GM12878 (cell line): ENCODE measurements around the gene CPLX1. TPM values are rescaled to one million over a fixed set of nuclear protein-coding genes. Genes with fewer than 3 reads are reported as not detected.

Source experiments
- ATAC-seq: fragments of 200-7000 bp; cut with Tn5 transposase; 3 replicates; pipeline ENCODE4 v1.9.1; 2020; ENCODE audit warnings: mild to moderate bottlenecking, moderate library complexity
- BruUV-seq: library from RNA; stranded (reverse); fragments of 400-500 nt; replicated peaks from 2 replicates; lab custom pipeline; 2021; lab: Mats Ljungman, UMichigan
- CTCF ChIA-PET: fragments of 300-600 bp; sonication (Branson Sonifier 250); formaldehyde crosslinking; extraction: SDS; loops from one replicate; lab custom pipeline; 2021; ENCODE audit warnings: inconsistent platforms; lab: Yijun Ruan, JAX
- POLR2A ChIA-PET: fragments of 350-600 bp; formaldehyde crosslinking; extraction: SDS; loops from one replicate; lab custom pipeline; 2021; ENCODE audit warnings: inconsistent platforms; lab: Charles Lee
- RAD21 ChIA-PET: fragments of 300-600 bp; sonication (Branson Sonifier 250); formaldehyde crosslinking; loops from one replicate; lab custom pipeline; 2023; ENCODE audit warnings: antibody characterized with exemption; ENCODE audit not compliant: unreplicated experiment; lab: Charles Lee
- SMC1A ChIA-PET: fragments of 300-600 bp; sonication (Branson Sonifier 250); formaldehyde crosslinking; loops from one replicate; lab custom pipeline; 2023; ENCODE audit not compliant: unreplicated experiment, uncharacterized antibody; lab: Charles Lee
- DNase-seq: peaks from one replicate; pipeline ENCODE4 v3.0.0-alpha.2; 2011; ENCODE audit warnings: low read depth, low spot score
- FAIRE-seq: peaks from 3 replicates; lab custom pipeline; 2011; peaks lifted over from hg19 to GRCh38; lab: Jason Lieb, UNC
- H2AFZ ChIP-seq: 2 replicates; pipeline ENCODE4 v1.6.0; 2011; ENCODE audit warnings: low read depth, low read length, control low read depth; ENCODE audit not compliant: control insufficient read depth
- H3K27ac ChIP-seq: 2 replicates; pipeline ENCODE4 v1.5.1; 2011; ENCODE audit warnings: control low read depth; ENCODE audit not compliant: control insufficient read depth, insufficient read depth
- H3K27me3 ChIP-seq, 2 experiments: replicated peaks in 1 of 2; 2 replicates each; pipeline versions ENCODE4 v1.6.0 to v1.6.1; 2011; ENCODE audit warnings: low read length in 1 of 2; ENCODE audit not compliant: control insufficient read depth in 2 of 2, insufficient read depth in 2 of 2
- H3K36me3 ChIP-seq, 2 experiments: 2 replicates each; pipeline ENCODE4 v1.5.1; 2011; ENCODE audit warnings: low read length in 1 of 2; ENCODE audit not compliant: control insufficient read depth in 2 of 2, insufficient read depth in 2 of 2
- H3K4me1 ChIP-seq: 2 replicates; pipeline ENCODE4 v1.6.1; 2011; ENCODE audit warnings: mild to moderate bottlenecking, low read length, moderate library complexity, mixed read lengths; ENCODE audit not compliant: control insufficient read depth, insufficient read depth
- H3K4me2 ChIP-seq: 2 replicates; pipeline ENCODE4 v1.6.0; 2011; ENCODE audit warnings: control low read depth; ENCODE audit not compliant: control insufficient read depth, insufficient read depth
- H3K4me3 ChIP-seq: fragments of 200-600 bp; sonication (generic); 2 replicates; pipeline ENCODE4 v1.5.1; 2016
- H3K79me2 ChIP-seq: 2 replicates; pipeline ENCODE4 v1.6.0; 2011; ENCODE audit warnings: low read length; ENCODE audit not compliant: control insufficient read depth, insufficient read depth
- H3K9ac ChIP-seq: 2 replicates; pipeline ENCODE4 v1.8.0; 2011; ENCODE audit warnings: low read length, control low read depth, mixed read lengths; ENCODE audit not compliant: control insufficient read depth, insufficient read depth
- H3K9me3 ChIP-seq: replicated peaks from 3 replicates; pipeline ENCODE4 v1.5.1; 2011; ENCODE audit warnings: mild to moderate bottlenecking, low read length; ENCODE audit not compliant: control insufficient read depth, insufficient read depth
- H4K20me1 ChIP-seq: 2 replicates; pipeline ENCODE4 v1.6.0; 2011; ENCODE audit not compliant: control insufficient read depth, insufficient read depth
- CUX1 ChIP-seq: IDR thresholded peaks from 2 replicates; pipeline ENCODE4 v1.6.1; 2012; ENCODE audit warnings: improper control_type of control experiment, low read depth, low read length; ENCODE audit not compliant: insufficient replicate concordance
- ETV6 ChIP-seq, 2 experiments: fragments of 450-650 bp in 1 of 2; IDR thresholded peaks in 1 of 2; conservative IDR thresholded peaks in 1 of 2; 2 replicates each; pipeline ENCODE4 v1.6.1; 2014; ENCODE audit warnings: antibody characterized with exemption in 1 of 2, borderline replicate concordance in 1 of 2, low read depth in 1 of 2, mild to moderate bottlenecking in 1 of 2, moderate library complexity in 1 of 2
- IKZF1 ChIP-seq: fragments of 450-650 bp; conservative IDR thresholded peaks from 2 replicates; pipeline ENCODE4 v1.6.1; 2017; ENCODE audit warnings: antibody characterized with exemption, mild to moderate bottlenecking
- NR2F1 ChIP-seq: fragments of 450-650 bp; conservative IDR thresholded peaks from 2 replicates; pipeline ENCODE4 v1.6.1; 2017; ENCODE audit warnings: mild to moderate bottlenecking
- SKIL ChIP-seq: fragments of 450-650 bp; IDR thresholded peaks from 2 replicates; pipeline ENCODE4 v1.6.1; 2017; ENCODE audit warnings: mild to moderate bottlenecking, low read depth, inconsistent platforms; ENCODE audit not compliant: poor library complexity, severe bottlenecking
- SP1 ChIP-seq: IDR thresholded peaks from one replicate; pipeline ENCODE4 v1.6.1; 2011; ENCODE audit warnings: low read depth, low read length
- WGBS: methylation state at CpG from one replicate; pipeline ENCODE4 v1.1.6; 2016; ENCODE audit warnings: low lambda C conversion rate; ENCODE audit not compliant: insufficient replicate concordance, insufficient coverage; ENCODE audit errors: missing lambda C conversion rate; 5-methylcytosine and 5-hydroxymethylcytosine counted together
- in situ Hi-C: fragments of 300-500 bp; cut with MboI; formaldehyde crosslinking; loops from 9 replicates; pipeline ENCODE4 v1.14.3; 2018; ENCODE audit warnings: mixed read lengths
- intact Hi-C: fragments of 100-400 bp; cut with micrococcal nuclease; formaldehyde crosslinking; loops from one replicate; pipeline ENCODE4 v1.14.2; 2022; ENCODE audit not compliant: unreplicated experiment
- polyA plus RNA-seq, 11 experiments: library from polyadenylated mRNA; depleted of rRNA in 4 of 11; unstranded in 6 of 11; stranded (reverse) in 5 of 11; fragments of >200 nt; fragmentation: Nextera tagmentation in 4 of 11; fragmentation: Illumina TruSeq in 1 of 11; extraction: Ambion mirVana in 4 of 11; extraction: Trizol in 1 of 11; gene quantifications; 1 replicate in 1 of 11; 2 replicates in 10 of 11; pipeline versions ENCODE4 v1.2.1 to v1.2.3, GENCODE V29; 2011 to 2016; ENCODE audit warnings: inconsistent platforms in 2 of 11, missing spikeins in 2 of 11, low read depth in 1 of 11
- total RNA-seq, 4 experiments: library from RNA; depleted of rRNA in 3 of 4; stranded (reverse); fragments of >200 nt in 3 of 4; fragmentation: Illumina TruSeq in 1 of 4; extraction: Trizol in 1 of 4; gene quantifications; 2 replicates each; pipeline versions ENCODE4 v1.2.1 to v1.2.3, GENCODE V29; 2013 to 2021
- TF ChIP-seq, protein P1 (sequence below): IDR thresholded peaks from 2 replicates; pipeline ENCODE4 v1.6.1; 2012; ENCODE audit warnings: mild to moderate bottlenecking, low read depth, low read length
- TF ChIP-seq, protein P2 (sequence below): fragments of 450-650 bp; formaldehyde crosslinking; IDR thresholded peaks from 2 replicates; pipeline ENCODE4 v1.4.0; 2020; ENCODE audit warnings: mild to moderate bottlenecking, moderate library complexity

The CPLX1 gene
- total and polyA plus RNA-seq, 10 of the 15 experiments (the other 5 are each of a cell fraction or from before 2014, with no cell fraction given) = 0.04 to 1.2 (median 0.13) TPM; not detected in 5

DNA sequence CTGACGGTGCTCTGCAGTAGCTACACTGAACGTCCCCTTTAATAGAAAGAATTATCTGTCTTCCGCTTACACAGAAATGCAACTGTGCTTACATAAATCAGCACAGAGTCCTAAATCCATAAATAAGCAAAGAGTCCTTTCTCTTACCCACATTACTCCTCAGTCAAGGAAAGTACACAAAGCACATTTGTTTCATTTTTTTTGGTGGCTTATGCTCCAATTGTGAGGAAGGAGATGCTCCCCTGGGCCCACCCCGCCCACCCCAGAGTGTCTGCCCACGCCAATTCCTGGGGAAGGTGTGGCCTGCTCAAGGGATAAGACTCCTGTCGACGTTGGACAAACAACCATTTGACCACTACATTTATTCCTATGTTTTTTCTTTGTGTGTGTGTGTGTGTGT, 53.8 kb downstream of the CPLX1 start:
- no peak for DNase-seq
- H4K20me1 ChIP-seq = no peaks in the 10 kb centered on the region
- intact Hi-C loops = no loop called here
- TF ChIP-seq, protein P1, sequence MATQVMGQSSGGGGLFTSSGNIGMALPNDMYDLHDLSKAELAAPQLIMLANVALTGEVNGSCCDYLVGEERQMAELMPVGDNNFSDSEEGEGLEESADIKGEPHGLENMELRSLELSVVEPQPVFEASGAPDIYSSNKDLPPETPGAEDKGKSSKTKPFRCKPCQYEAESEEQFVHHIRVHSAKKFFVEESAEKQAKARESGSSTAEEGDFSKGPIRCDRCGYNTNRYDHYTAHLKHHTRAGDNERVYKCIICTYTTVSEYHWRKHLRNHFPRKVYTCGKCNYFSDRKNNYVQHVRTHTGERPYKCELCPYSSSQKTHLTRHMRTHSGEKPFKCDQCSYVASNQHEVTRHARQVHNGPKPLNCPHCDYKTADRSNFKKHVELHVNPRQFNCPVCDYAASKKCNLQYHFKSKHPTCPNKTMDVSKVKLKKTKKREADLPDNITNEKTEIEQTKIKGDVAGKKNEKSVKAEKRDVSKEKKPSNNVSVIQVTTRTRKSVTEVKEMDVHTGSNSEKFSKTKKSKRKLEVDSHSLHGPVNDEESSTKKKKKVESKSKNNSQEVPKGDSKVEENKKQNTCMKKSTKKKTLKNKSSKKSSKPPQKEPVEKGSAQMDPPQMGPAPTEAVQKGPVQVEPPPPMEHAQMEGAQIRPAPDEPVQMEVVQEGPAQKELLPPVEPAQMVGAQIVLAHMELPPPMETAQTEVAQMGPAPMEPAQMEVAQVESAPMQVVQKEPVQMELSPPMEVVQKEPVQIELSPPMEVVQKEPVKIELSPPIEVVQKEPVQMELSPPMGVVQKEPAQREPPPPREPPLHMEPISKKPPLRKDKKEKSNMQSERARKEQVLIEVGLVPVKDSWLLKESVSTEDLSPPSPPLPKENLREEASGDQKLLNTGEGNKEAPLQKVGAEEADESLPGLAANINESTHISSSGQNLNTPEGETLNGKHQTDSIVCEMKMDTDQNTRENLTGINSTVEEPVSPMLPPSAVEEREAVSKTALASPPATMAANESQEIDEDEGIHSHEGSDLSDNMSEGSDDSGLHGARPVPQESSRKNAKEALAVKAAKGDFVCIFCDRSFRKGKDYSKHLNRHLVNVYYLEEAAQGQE = no peak
- no peak for TF ChIP-seq NR2F1
- no peak for TF ChIP-seq CUX1
- no peak for TF ChIP-seq ETV6 (conservative IDR thresholded peaks at IDR 0.05 in 1 of 2, IDR thresholded peaks at IDR 0.05 in 1 of 2; ENCODE audit: borderline replicate concordance in 1 of 2, low read depth in 1 of 2)
- TF ChIP-seq SP1 = no peak
- TF ChIP-seq IKZF1 = no peak
- TF ChIP-seq, protein P2, sequence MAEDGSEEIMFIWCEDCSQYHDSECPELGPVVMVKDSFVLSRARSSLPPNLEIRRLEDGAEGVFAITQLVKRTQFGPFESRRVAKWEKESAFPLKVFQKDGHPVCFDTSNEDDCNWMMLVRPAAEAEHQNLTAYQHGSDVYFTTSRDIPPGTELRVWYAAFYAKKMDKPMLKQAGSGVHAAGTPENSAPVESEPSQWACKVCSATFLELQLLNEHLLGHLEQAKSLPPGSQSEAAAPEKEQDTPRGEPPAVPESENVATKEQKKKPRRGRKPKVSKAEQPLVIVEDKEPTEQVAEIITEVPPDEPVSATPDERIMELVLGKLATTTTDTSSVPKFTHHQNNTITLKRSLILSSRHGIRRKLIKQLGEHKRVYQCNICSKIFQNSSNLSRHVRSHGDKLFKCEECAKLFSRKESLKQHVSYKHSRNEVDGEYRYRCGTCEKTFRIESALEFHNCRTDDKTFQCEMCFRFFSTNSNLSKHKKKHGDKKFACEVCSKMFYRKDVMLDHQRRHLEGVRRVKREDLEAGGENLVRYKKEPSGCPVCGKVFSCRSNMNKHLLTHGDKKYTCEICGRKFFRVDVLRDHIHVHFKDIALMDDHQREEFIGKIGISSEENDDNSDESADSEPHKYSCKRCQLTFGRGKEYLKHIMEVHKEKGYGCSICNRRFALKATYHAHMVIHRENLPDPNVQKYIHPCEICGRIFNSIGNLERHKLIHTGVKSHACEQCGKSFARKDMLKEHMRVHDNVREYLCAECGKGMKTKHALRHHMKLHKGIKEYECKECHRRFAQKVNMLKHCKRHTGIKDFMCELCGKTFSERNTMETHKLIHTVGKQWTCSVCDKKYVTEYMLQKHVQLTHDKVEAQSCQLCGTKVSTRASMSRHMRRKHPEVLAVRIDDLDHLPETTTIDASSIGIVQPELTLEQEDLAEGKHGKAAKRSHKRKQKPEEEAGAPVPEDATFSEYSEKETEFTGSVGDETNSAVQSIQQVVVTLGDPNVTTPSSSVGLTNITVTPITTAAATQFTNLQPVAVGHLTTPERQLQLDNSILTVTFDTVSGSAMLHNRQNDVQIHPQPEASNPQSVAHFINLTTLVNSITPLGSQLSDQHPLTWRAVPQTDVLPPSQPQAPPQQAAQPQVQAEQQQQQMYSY = no peak
- TF ChIP-seq SKIL = no peak

More for the DNA sequence above, 53.8 kb downstream of the CPLX1 start:
- Histone ChIP-seq H3K27me3 (no peaks in the 10 kb centered on the region), H3K9me3 (no peaks in the 10 kb centered on the region), H3K4me2 (no peak overlapping the region), H3K27ac (no peak overlapping the region), H3K9ac (no peak overlapping the region), H3K4me3 (no peak overlapping the region), H3K79me2 (peaks cover 29% of the 10 kb centered on the region), H3K36me3 (peaks cover 14 to 41% of the 10 kb centered on the region in 2 experiments), H2AFZ (no peak overlapping the region), H3K4me1 (no peaks in the 10 kb centered on the region)
- ChIA-PET POLR2A (interaction anchor here (1.3 kb wide), 1 partner anchor 8 kb away, joined by 3 read pairs; no protein-coding TSS in a partner anchor), RAD21 (no interaction called here), SMC1A (no interaction called here), CTCF (no interaction called here)
- ATAC-seq (no peak), FAIRE-seq (no peak)
- 75% methylated on average over 7 of the region's 7 CpGs for WGBS
- in situ Hi-C loops = no loop called here
- BruUV-seq = no TSS peak
